ENCODE measurements around the gene AIFM3.
A peak's percentile ranks its signal among the peaks of the same experiment; 100 is the strongest.

The AIFM3 gene

GRCh38 chr22:20998411-20999336 lies 31.6 kb downstream of the AIFM3 start:
- no peak for TF ChIP-seq CTCF (IDR thresholded peaks at IDR 0.05; ENCODE audit: borderline replicate concordance, extremely low read depth, low read length, poor library complexity, severe bottlenecking)
- TF ChIP-seq EZH2 (IDR thresholded peaks at IDR 0.05; ENCODE audit: borderline replicate concordance, low read depth, low read length, severe bottlenecking): no peak
- ATAC-seq (ENCODE audit: insufficient read depth, low read depth) (no peak), DNase-seq (peak; percentile 17)
- Histone ChIP-seq H3K36me3 (ENCODE audit: insufficient read depth, low read length) (peaks cover 70% of the 10 kb centered on the region), H2AFZ (ENCODE audit: low read depth, low read length) (no peak overlapping the region), H4K20me1 (ENCODE audit: insufficient read depth, low read length) (peaks cover 26% of the 10 kb centered on the region), H3K9me3 (ENCODE audit: insufficient read depth, low read length, severe bottlenecking) (no peaks in the 10 kb centered on the region), H3K4me1 (ENCODE audit: insufficient read depth, low read length) (peaks cover 33% of the 10 kb centered on the region), H3K79me2 (ENCODE audit: insufficient read depth, low read length) (peaks cover 37% of the 10 kb centered on the region), H3K27ac (ENCODE audit: low read length) (no peak overlapping the region), H3K9ac (ENCODE audit: low read depth, low read length) (no peak overlapping the region), H3K4me3 (ENCODE audit: low read depth in 1 of 2, low read length in 2 of 2) (no peak overlapping the region), H3K27me3 (ENCODE audit: insufficient read depth, low read length, poor library complexity) (no peaks in the 10 kb centered on the region), H3K4me2 (ENCODE audit: insufficient read depth, low read length) (peak overlapping the region; percentile 100; the same call in 1 of the 2 replicates)

DNA sequence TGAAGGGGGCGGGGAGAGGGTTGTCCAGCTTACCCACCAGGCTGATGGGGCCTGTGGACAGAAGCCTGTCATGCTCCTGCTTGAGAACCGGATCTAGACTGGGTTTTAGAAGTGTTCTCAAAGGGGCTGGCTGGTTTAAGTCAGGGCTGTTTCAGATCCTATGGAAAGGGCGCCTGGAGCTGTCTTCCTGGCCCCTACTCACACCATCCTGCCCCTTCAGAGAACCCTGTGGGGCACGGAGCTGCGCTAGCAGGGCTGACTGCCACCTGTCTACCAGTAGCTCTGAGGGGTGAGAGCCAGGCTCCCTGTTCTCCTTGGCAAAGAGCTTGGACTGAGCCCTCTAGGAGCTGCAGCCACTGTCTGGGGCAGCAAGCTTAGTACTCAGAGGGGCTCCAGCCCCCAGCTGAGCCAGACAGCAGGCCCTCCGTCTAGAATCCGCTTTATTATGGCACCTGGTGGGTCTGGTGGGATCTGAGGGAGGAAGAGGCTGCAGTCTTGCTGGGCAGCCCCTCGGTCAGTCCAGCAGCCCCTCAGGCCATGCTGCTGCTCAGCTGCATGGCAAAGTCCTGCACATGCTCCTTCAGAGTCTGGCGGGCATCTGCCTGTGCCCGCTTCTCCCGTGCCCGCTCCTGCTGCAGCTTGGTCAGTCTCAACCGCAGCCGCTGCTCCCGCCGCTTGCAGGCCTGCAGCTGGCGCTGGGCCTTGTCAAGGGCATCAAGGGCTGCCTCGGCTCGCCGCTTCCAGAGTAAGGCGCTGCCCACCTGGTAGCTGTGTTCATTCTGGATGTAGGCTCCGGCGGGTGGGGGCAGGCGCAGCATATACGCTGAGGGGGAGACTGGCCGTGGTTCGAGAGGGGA lies 32.5 kb downstream of the AIFM3 start:
- Histone ChIP-seq H3K4me2 (ENCODE audit: insufficient read depth, low read length) (peak overlapping the region; percentile 100), H3K9ac (ENCODE audit: low read depth, low read length) (peak overlapping the region; percentile 93), H3K4me1 (ENCODE audit: insufficient read depth, low read length) (peaks cover 36% of the 10 kb centered on the region), H3K4me3 (ENCODE audit: low read depth in 1 of 2, low read length in 2 of 2) (peak overlapping the region in 1 of 2 experiments; percentile 84; a peak in 3 of 4 replicates), H2AFZ (ENCODE audit: low read depth, low read length) (no peak overlapping the region), H3K27ac (ENCODE audit: low read length) (no peak overlapping the region; the same call in 1 of the 2 replicates), H3K79me2 (ENCODE audit: insufficient read depth, low read length) (peaks cover 40% of the 10 kb centered on the region), H3K9me3 (ENCODE audit: insufficient read depth, low read length, severe bottlenecking) (no peaks in the 10 kb centered on the region), H3K36me3 (ENCODE audit: insufficient read depth, low read length) (peaks cover 66% of the 10 kb centered on the region), H4K20me1 (ENCODE audit: insufficient read depth, low read length) (peaks cover 26% of the 10 kb centered on the region), H3K27me3 (ENCODE audit: insufficient read depth, low read length, poor library complexity) (no peaks in the 10 kb centered on the region)
- no peak for TF ChIP-seq EZH2 (IDR thresholded peaks at IDR 0.05; ENCODE audit: borderline replicate concordance, low read depth, low read length, severe bottlenecking)
- no peak for ATAC-seq (ENCODE audit: insufficient read depth, low read depth)
- no peak for DNase-seq

DNA sequence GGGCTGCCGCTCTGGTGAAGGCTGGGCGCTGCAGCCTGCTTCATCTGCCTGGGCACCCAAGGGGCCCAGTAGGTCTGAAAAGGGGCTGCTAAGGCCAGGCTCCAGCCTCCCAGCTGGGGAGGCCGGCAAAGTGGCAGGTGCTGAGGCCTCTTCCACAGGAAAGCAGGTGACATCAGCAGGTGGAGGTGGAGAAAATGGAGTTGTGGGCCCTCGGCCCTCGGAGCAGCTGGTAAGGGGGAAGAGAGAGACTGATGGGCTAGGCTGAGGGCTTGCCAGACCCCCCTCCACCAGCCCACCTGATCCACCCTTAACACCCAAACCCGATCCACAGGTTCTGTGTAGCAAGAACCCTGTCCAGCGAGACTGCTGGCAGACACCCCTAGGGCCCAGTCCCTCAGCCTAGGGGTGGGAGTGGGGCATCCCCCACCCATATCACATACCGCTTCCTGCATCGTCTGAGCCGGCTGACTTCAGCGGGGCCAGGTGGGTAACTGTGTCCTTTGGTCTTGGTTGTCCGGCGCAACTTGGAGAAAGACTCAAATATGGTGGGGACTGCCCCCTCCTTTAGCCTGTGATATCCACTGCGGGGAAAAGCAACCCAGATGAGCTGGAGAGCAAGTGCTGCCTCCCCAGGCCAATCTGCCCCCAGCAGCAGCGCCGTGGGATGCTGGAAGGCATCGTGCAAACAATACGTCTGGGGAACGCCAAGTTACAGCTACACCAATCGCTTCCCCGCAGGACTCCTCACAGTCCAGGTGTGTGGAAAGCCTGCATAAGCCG lies 33.3 kb downstream of the AIFM3 start:
- TF ChIP-seq EZH2 (IDR thresholded peaks at IDR 0.05; ENCODE audit: borderline replicate concordance, low read depth, low read length, severe bottlenecking) (no peak), CTCF (IDR thresholded peaks at IDR 0.05; ENCODE audit: borderline replicate concordance, extremely low read depth, low read length, poor library complexity, severe bottlenecking) (peak; percentile 23)
- no peaks in the 10 kb centered on the region for H3K9me3 ChIP-seq (ENCODE audit: insufficient read depth, low read length, severe bottlenecking)
- H3K4me3 ChIP-seq (ENCODE audit: low read depth in 1 of 2, low read length in 2 of 2): peak overlapping the region; percentile 84 to 99; a peak in 3 of 4 replicates
- peaks cover 36% of the 10 kb centered on the region for H3K4me1 ChIP-seq (ENCODE audit: insufficient read depth, low read length)
- peak overlapping the region; percentile 93 for H3K9ac ChIP-seq (ENCODE audit: low read depth, low read length)
- ATAC-seq (ENCODE audit: insufficient read depth, low read depth) (no peak), DNase-seq (peak; percentile 27)
- H2AFZ ChIP-seq (ENCODE audit: low read depth, low read length): no peak overlapping the region
- peak overlapping the region; percentile 100 for H3K4me2 ChIP-seq (ENCODE audit: insufficient read depth, low read length)
- H3K27ac ChIP-seq (ENCODE audit: low read length): peak overlapping the region; percentile 95
- peaks cover 26% of the 10 kb centered on the region for H4K20me1 ChIP-seq (ENCODE audit: insufficient read depth, low read length)
- H3K79me2 ChIP-seq (ENCODE audit: insufficient read depth, low read length): peaks cover 40% of the 10 kb centered on the region
- H3K36me3 ChIP-seq (ENCODE audit: insufficient read depth, low read length): peaks cover 59% of the 10 kb centered on the region
- no peaks in the 10 kb centered on the region for H3K27me3 ChIP-seq (ENCODE audit: insufficient read depth, low read length, poor library complexity)
